ENCODE measurements around the gene FBXO10.
"Not testable (repeated sequence)": the region's sequence is repeated elsewhere in the genome, so short reads cannot be mapped to it uniquely, and the experiment has no call there.

The FBXO10 gene

DNA sequence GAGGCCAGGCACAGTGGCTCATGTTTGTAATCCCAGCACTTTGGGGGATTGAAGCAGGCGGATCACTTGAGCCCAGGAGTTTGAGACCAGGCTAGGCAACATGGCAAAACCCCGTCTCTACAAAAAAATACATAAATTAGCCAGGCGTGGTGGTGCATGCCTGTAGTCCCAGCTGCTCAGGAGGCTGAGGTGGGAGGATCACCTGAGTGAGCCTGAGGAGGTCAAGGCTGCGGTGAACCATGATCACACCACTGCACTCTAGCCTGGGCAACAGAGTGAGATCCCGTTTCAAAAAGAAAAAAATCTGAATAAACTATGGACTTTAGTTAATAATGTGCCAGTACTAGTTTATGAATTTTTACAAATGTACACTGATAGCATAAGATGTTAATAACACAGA, 66.1 kb downstream of the FBXO10 start:
- not testable (repeated sequence) for DNase-seq

DNA sequence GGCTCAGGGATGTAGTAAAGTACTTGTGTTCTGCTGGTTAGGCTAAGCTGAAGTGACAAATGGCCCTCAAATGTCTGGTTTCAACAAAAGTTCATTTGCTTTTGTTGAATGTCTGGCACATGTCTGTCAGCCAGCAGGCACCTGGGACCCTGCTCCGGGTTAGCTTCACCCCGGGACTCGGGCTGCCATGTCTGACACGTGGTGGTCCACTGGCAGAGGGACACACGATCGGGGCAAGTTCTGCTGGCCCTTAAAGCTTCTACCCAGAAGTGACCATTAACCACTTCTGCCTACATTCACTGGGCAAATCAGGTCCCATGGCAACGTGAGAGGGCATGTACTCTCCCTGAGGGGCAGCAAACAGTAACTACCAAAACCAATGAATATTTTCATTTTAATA, 66.6 kb downstream of the FBXO10 start:
- no peak for DNase-seq

DNA sequence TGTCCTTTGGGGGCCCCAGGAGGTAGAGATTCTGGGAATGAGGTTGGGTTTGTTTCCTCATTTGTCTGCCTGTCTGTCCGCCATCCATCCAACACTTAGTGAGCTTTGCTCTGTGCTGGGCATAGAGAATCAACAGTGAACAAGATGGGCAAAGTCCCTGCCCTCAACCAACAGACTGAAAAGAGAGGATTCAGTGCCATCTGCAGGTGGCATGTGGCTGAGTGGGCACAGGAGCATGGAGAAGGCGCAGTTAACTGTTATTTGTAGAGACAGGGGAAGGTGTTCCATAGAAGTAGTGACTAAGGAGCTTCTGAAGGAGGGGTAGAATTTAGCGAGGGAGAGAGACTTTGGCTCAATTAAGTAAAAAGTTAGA, 67.4 kb downstream of the FBXO10 start:
- no peak for DNase-seq

DNA sequence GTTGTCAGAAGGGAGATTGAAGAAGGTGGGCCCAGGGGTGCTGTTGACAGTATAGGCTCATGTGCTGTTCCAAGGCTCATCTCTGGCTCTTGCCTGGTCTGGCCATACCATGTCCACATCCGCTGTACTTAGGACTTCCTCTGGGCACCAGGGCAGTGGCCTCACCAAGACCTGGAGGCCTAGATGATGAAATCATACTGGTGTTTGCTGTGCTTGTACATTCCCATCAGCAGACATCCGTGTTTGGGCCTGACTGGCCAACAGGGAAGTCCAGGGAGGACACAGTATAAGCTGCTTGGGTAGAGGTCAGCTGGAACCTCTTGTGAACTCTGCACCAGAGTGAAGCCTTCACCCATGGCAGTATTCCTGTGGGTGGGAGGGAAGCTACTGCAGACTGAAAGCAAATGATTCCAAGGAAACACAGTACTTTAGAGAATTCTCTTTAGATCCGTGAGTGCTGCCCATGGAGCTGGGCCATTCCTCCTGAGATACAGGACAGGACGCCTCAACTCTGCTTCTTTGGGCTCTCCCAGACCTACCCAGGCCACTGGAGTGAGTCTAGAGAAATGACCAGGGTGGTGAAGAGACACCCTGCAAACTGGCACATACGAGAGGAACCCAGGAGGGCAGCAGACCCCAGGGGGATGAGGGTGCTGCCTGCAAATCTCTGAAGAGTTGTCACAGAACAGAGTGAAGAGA, 67.9 kb downstream of the FBXO10 start:
- no peak for DNase-seq

DNA sequence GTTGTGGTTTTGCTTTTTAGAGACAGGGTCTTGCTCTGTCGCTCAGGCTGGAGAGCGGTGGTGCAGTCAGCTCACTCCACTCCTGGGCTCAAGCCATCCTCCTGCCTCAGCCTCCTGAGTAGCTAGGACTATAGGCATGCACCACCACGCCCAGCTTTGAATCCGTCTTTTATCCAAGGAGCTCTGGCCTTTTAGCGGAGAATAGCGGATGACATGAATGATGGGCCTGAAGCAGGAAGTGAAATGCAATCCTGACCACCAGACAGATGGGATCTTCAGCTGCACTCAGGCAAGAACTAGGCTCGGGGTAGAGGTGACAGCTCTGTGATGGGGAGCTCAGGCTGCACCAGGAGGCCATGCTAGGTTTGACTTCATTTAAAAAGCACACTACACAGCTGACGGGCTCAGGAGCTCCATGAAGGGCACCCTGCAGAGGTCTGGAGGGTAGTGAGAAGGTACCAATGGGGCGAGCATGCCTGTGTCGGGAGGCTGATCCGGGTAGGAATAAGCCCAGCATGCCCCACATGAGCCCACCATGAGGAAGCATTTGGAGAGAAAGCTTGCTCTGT, 68.5 kb downstream of the FBXO10 start:
- DNase-seq, result no peak

DNA sequence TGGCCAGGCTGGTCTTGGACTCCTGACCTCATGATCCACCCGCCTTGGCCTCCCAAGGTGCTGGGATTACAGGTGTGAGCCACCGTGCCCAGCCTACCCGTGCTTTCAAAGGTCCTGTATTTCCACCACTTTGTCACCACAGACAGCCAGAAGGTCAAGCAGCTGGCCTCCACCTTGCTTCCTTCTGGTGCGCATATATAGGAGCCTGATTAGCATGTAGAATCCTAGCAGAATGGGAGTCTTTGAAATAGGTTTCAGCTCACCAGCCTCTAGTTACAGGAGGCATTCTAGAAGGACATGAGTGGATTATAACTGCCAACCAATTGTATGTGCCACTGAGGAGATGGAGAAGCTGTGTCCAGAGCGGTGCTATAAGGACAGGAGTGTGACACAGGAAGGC, 71.6 kb downstream of the FBXO10 start:
- DNase-seq, result no peak

DNA sequence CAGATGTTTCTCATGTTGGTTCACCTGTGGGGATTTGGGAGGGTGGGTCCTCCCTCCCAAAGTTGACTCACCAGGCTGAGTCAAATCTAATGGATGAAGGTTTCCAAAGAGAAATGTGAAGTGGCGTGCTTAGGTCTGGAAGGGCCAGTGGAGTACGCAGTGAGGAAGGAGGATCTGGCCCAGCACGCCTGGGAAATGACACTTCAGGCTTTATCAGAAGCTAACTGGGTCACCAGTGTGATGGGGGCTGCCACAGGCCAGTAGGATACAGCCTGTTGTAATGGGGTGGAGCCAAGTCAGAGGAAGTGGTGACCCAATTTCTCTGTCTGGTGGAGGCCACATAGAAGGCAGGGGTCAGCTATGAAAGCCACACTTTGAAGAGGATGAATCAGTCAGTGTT, 72.4 kb downstream of the FBXO10 start:
- DNase-seq, result no peak

DNA sequence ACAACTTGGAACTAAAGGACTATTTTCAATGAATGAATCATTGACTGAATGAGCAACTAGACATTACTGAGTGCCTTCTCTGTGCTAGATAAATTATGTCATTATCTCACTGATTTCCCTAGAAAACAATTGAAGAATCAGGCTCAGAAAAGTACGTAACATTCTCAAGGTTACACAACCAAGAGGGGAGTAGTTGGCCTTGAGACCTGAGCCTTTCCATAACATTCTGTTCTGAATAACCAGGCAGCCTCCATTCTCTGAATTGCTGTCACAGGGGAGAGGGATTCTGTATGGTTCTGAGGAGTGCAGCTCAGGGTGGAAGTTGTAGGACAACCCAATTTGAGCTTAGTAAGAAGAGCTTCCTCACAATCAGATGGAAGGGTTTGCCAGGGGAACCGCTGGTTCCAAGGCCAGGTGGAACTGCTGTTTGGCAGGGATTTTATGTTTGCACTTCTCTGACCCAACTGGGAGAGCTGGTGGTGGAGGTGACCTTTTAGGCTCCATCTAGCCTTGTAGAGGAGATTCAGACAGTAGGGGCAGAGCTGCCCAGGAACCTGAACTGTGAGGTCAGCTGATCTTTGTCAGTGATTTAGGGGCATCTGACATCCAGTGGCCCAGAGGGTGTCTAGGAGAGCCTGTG, 74.1 kb downstream of the FBXO10 start:
- no peak for DNase-seq

DNA sequence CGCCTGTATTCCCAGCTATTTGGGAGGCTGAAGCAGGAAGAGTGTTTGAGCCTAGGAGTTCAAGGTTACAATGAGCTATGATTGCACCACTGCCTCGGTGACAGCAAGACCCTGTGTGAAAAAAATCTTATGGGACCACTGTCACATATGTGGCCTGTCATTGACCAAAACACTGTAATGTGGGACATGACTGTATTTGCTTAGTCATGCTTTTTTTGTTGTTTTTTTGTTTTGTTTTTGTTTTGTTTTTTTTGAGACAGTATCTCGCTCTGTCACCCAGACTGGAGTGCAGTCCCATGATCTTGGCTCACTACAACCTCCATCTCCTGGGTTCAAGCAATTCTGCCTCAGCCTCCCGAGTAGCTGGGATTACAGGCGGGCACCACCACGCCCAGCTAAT, 76.9 kb downstream of the FBXO10 start:
- DNase-seq, result no peak

DNA sequence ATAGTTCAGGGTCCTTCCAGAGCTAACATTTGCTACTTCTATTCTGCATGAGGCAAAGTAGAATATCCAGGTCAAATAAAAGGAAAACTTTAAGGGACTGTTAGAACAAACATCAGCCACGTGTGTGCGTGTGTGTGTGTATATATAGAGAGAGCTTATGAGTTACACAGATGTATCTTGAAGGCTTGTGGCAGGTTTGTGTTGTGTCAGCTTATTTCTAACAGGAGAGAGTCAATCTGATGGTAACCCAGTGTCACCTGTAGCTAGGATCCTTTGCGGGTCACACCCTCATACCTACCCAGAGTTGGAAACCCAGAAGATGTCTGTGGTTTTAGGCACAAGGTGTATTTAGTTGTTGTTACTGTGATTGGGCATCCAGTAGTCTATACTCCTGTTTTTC, 77.7 kb downstream of the FBXO10 start:
- no peak for DNase-seq

DNA sequence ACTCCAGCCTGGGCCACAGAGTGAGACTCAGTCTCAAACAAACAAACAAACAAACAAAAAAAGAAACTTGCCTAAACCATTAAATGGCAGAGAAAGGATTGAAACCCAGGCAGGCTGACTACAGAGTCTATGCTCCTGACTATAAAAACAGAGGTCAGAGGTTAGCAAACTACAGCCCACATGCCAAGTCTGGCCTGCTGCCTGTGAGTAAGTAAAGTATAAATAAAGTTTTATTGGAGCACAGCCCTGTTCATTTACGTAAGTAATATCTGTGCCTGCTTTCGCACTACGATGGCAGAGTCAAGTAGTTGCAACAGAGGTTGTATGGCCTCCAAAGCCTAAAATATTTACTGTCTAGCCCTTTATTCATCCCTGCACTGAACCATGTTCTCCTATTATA, 78.9 kb downstream of the FBXO10 start:
- DNase-seq, result no peak

DNA sequence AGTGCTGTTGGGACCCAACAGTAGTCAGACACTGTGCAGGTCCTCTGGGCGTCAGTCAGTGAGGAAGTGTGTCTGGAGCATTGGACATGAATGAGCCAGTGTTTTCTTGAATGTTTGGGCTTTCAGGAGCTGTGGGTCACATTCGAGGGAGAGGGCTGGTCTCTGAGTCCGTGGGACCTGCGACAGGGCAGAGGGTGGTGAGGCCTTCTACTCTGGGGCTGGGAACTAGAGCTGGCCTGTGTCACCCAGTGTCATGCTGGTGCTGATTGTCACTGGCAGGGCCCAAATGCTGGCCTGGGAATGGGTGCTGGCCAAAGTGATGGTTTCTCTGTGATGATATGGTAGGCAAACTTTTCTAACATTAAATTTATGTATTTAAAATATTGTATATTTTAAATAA, 80.2 kb downstream of the FBXO10 start:
- DNase-seq, result no peak

DNA sequence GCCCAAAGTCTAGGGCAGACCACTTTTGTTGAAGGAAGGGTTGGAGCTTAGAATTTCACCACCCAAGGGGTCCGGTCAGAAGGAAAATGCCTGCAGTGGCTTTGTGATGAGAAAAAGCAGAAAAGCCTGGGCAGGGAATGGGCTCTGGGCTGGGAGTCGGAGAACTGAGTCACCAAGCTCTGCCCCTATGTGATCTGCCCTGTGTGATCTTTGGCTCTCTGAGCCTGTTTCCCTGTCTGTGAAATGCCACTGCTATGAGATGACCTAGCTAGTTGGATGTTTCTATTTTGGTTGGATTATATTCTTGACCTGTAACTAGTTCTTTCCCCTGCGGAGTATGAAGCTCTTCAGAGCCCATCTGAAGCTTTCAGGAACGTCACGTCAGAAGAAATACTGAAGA, 80.6 kb downstream of the FBXO10 start:
- DNase-seq, result no peak

DNA sequence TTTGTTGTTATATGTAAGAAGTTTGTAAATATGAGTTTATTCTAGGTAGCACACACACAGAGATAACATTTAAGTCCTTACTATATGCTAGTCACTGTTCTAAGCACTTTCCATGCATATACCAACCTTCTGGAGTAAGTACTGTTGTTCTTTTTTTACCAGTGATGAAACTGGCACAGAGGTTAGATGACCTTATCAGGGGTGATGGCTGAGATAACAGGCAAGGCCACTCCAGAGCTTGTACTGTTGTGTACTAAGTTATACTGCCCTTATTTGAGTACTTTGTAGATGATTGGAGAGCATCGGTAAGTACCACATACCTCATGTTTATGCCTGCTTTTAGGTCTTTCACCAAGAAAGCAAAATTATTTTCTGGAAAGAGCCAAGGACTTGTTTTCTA, 84.2 kb downstream of the FBXO10 start:
- DNase-seq, result no peak

DNA sequence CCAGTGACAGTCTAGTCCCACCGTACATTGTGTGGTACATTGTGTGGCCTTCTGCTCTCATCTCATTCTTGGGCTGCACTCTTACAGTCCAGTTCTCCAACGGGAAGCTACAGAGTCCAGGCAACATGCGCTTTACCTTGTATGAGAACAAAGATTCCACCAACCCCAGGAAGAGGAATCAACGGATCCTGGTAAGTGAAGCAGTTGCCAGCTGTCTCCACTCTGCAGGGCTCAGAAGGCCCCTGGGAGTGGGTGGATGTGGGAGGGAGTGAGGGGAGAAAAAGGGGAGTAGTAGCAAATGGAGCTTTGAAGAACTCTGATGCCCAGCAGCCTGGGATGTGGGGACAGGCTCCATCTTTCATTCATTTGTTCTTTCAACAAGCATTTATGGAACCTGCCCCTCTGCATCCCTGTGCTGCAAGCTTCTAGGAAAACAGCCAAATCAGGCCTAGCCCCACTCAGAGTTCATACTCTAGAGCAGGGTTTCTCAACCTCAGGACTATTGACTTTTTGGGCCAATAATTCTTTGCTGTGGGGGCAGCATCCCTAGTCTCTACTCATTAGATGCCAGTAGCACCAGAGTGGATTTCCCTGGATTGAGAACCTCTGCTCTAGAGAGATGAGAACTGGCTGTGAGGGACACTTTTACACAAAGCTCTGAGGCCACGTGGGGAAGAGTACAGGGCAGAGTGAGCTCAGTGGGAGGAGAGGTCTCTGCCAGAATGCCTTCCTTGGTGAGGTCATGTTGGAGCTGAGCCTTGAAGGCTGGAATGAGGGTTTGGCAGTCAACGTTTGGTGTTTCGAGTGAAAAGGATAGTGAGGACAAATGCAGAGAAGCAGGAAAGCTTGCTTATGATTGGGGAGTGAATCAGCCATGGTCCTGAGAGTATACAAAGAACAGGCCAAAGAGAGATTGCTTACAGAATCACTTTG, 89.3 kb downstream of the FBXO10 start:
- DNase-seq, result peak in 1 of 3 experiments; percentile 11

DNA sequence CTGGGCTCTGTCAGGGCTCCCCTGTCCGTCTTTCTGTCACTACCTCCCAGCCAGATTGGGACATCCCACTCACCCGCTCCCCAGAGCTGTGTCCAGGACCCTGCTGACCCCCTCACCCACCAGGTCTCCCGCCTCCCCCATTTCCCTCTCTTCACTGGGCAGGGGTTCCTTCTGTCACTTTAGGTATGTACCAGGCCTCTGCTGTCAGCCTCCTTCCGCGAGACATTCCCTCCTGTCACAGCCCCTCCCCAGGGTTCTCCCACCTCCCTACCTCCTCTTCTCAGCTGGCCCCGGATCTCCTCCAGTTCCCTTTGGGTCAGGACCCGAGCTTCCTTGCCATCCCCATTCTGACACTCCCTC, 89.9 kb downstream of the FBXO10 start:
- no peak for DNase-seq

DNA sequence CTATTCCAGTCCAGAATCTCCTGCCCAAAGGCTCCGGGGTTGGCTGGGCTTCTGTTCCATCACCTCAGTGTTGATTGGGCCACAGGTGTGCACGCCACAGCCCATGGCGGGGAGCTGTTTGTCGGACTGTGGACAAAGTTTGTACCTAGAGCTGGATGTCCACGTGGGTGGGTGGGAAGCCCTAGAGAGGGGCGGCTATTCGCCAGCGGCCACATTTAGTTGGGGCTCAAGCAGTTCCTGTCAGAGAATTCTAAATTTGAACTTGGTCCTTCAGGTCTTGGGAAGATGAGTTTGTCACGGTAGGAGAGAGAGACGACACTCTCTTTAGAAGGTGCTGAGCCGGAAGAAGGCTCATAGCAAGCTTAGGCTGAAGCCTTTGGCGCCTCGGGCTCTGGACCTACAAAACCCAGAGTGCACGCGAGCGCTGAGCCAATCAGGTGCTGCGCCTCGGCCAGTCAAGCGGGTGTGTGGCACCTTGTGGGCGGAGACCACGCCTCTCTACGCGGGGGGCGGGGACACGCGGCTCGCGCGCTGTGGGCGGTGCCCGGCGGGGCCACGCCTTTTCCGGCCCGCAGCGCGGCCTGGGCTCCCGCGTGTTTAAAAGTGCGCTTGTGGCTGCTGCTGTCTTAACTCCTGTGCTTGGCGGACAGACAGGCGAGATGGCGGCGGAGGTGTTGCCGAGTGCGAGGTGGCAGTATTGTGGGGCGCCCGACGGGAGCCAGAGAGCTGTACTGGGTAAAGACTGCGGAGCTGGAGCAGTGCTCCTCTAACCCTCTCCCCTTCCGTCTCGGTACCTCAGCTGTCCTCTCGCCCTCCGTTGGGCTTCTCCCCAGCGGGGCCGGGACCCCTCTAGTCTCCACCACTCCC, 90.6 kb downstream of the FBXO10 start, which contains the start of gene POLR1E:
TSS of gene POLR1E (plus strand) at position 560 of the 867 bp plus-strand sequence. CDS start at position 660, 100 bp downstream.
- DNase-seq, result peak; percentile 90 to 95 (median 91)

DNA sequence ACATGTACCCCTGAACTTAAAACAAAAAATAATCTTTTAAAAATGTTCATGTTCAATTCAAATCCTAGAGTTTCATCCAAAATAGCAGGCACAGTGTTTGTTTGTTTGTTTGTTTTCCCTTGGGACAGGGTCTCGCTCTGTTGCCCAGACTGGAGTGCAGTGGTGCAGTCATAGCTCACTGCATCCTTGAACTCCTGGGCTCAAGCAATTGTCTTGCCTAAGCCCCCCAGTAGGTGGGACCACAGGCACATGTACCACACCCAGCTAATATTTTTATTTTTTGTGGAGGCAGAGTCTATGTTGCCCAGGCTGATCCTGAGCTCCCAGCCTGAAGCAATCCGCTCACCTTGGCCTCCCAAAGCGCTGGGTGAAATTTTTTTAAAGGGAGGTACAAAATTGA, 95.4 kb downstream of the FBXO10 start:
- DNase-seq, result no peak

DNA sequence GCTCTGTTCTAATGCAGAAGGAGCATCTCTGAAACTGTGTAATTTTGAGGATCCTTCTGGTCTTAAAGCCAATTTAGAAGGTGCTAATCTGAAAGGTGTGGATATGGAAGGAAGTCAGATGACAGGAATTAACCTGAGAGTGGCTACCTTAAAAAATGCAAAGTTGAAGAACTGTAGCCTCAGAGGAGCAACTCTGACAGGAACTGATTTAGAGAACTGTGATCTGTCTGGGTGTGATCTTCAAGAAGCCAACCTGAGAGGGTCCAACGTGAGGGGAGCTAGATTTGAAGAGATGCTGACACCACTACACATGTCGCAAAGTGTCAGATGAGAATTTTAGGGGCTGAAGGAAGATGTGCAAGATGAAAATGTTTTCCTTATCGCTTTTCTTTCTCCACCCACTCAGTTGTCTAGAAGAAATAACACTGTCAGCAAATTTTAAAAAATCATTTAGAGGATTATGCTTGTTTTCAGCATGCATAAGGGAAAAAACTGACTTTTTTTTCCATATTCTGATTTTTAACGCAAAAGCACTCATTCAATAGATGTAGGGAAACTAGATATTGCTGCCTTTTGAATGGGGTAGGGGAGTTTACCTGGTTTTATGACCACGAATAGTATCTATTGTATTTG, 98.1 kb downstream of the FBXO10 start:
- DNase-seq, result not testable (repeated sequence)

DNA sequence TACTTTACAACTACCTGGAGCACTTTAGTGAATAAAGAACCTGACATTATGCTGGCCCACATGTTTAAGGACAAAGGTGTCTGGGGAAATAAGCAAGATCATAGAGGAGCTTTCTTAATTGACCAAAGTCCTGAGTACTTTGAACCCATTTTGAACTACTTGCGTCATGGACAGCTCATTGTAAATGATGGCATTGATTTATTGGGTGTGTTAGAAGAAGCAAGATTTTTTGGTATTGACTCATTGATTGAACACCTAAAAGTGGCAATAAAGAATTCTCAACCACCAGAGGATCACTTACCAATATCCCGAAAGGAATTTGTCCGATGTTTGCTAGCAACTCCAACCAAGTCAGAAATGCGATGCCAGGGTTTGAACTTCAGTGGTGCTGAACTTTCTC, 98.7 kb downstream of the FBXO10 start:
- DNase-seq, result not testable (repeated sequence)

DNA sequence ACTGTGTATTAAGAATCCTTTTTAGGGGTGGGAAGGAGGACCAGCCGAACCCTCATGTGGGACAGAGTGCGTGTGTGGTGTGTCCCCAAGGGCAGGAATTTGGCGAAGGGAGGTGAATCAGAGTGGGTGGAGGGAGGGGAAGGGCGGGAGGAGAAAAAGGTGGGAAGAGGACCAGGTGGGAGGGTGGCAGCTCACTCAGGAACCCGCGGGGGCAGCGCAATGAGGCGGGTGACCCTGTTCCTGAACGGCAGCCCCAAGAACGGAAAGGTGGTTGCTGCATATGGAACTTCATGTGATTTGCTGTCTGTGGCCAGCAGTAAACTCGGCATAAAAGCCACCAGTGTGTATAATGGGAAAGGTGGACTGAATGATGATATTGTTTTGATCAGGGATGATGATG, 99.2 kb downstream of the FBXO10 start:
- DNase-seq, result no peak

DNA sequence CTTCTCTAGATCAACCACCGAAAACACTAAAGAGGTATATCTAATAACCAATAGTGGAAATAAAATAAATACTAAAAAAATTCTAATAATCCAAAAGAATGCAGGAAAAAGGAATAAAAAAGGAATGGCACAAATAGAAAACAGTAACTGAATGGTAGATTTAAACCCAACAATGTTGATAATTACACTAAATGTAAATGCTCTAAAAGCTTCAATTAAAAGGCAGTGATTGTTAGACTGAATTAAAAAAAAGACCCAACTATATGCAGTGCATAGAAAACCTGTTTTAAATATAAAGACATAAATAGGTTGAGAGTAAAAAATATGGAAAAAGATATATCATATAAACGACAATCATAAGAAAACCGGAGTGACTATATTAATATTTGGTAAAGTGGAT, 101.7 kb downstream of the FBXO10 start:
- DNase-seq, result no peak
